GM12873 (cell line): ENCODE data around the gene SSR2.

Experiments
- CTCF ChIP-seq: IDR thresholded peaks from 2 replicates; pipeline ENCODE4 v1.5.1; 2012; ENCODE audit warnings: low read depth, mild to moderate bottlenecking, moderate library complexity, low read length, control low read depth; ENCODE audit not compliant: insufficient read depth; ENCODE audit errors: missing control alignments

SSR2 gene

DNA sequence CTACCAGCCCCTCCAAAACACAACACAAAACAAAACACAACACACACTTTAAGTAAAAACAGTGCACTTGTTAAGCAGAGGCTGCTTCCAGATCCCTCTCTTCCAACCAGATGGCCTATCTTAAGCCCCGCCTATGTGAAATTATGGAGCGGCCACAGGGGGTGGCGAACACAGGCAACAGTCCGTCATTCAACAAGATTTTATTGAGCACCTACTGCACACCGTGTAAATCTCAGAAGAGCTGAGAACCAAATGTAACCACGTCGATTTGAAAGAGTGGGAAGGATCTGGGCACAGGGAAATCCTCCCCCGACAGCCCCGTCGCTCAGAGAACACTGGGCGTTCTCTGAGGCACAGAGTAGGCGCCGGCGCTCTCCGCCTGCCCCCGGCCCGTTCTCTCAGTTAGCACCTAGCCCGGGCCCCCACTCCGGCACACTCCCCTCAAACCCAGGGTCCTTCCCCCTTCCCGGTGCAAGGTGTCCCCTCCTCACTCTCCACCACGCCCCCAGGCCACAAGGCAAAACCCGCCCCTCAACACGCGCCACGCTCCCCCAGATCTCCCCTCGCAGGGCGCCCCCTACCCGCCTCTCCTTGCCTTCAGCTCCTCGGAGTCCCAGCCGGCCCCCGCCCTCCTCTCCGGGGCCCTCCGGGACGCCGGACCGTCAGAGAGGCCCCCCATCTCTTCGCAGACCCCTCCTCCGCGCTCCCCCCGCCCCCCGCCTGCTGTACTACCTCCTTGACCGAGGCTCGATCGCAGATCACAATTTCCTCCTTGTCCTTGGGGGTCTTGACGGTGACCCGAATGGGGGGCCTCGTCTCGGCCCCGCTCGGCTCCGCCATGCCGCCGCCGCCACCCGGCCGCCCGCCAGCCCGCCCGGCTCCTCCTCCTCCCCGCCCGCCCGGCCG, 32.4 kb upstream of the SSR2 start:
- peak; percentile 42 for TF ChIP-seq CTCF

GRCh38 chr1:156051011-156051725, 30.4 kb upstream of the SSR2 start:
- TF ChIP-seq CTCF, result no peak

DNA sequence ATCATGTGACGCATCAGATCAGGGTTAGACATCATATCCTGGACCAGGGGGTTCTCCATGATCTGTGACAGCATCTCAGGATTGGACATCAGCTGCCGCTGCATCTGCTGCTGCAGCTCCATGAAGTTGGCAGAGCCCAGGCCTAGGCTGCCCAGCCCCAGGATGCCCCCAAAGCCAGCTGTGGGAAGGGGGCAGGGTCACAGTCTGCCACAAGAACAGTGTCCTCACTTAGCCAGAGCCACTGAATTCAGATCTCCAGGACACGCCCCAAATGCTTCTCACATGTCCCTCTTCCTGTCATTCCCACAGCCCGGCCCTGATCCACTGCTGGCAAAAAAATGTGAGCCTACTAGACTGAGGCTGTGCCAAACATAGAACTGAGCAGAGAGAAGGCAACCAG, 29.6 kb upstream of the SSR2 start:
- TF ChIP-seq CTCF, result no peak

DNA sequence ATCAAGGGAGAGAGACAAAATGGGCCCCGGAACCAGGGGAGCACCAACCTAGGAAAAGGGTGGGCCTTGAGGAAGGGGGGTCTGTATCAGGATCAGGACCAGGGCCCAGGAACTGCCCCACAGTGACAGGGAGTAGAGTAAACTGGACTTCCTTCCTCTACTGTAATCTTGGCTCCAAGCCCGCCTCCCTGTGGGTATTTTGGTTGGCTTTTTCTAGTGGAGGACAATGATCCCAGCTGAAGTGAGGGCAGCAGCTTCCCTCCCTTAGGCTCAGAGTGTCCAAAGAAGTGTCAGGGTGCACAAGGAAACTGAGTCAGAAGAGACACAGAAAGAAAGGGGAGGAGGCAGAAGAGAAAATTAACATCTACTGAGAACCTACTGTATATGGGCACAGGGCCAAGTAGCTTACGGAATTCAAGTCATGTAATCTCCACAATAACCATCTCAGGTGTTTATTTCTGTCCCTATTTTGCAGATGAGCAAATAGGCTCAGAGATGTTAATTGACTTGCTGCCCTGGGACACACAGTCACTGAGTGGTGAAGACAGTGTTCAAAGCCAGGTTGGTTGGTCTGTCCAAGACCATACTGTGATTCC, 28.0 kb upstream of the SSR2 start:
- TF ChIP-seq CTCF, result no peak

DNA sequence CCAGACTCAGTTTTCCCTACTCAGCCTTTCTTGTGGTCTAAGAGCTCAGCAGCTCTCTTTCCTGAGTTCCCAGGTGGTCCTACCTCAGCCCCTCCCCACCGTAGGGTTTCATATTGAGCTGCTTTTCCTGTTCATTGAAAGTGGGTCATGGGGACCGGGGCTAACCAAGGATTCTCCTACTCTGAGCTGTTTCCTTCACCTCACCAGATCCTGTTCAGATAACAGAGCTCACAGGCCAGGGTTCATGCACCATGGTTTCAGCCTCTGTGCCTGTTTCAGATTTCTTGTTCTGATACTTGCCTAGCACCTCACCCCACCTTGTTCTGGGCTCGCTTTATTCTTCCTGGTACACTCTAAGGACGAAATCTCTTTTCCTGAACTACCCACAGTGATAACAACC, 24.3 kb upstream of the SSR2 start:
- no peak for TF ChIP-seq CTCF

DNA sequence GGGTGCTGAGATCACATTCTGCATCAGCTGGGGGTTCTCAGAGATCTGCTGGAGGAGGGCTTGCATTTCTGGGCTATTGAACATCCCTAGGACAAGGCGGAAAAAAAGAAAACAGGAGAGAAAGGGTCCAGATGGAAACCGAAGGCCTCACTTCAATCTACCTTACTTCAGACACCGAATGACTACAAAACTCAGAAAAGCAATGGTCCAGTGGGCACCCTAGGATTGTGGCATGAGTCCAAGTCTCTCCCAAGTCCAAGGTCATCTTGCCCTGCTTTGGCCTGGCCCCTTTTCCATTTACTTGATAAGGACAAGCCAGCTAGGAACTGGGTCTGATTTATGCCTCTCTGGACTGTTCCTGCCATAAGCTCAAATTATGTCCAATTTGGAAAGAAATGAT, 22.1 kb upstream of the SSR2 start:
- TF ChIP-seq CTCF, result no peak

GRCh38 chr1:156033011-156033410, 12.3 kb upstream of the SSR2 start:
- no peak for TF ChIP-seq CTCF
